Endodermal cell (in vitro differentiated cells): ENCODE data around the gene GRM7. TPM values are rescaled to one million over a fixed set of nuclear protein-coding genes. Genes with fewer than 3 reads are reported as not detected.

ENCODE experiments used
- DNase-seq: peaks from one replicate; pipeline ENCODE4 v3.0.0-alpha.2; 2017
- H3K27ac ChIP-seq: 2 replicates; pipeline ENCODE4 v1.5.1; 2013; ENCODE audit warnings: mild to moderate bottlenecking, low read depth, low read length, moderate library complexity
- H3K27me3 ChIP-seq: 2 replicates; pipeline ENCODE4 v1.6.1; 2013; ENCODE audit warnings: mild to moderate bottlenecking, low read length, moderate library complexity; ENCODE audit not compliant: insufficient read depth, control insufficient read depth, poor library complexity, severe bottlenecking
- H3K36me3 ChIP-seq: 2 replicates; pipeline ENCODE4 v1.7.0; 2013; ENCODE audit warnings: mild to moderate bottlenecking, low read length, moderate library complexity; ENCODE audit not compliant: control insufficient read depth, insufficient read depth
- H3K4me1 ChIP-seq: one replicate; pipeline ENCODE4 v1.7.0; 2013; ENCODE audit warnings: low read length; ENCODE audit not compliant: control insufficient read depth, insufficient read depth
- H3K4me3 ChIP-seq: 2 replicates; pipeline ENCODE4 v1.5.1; 2013; ENCODE audit warnings: mild to moderate bottlenecking, low read length, moderate library complexity
- H3K9ac ChIP-seq: 2 replicates; pipeline ENCODE4 v1.6.1; 2013; ENCODE audit warnings: mild to moderate bottlenecking, low read length, moderate library complexity; ENCODE audit not compliant: poor library complexity, severe bottlenecking; ENCODE audit errors: extremely low read depth
- H3K9me3 ChIP-seq: 2 replicates; pipeline ENCODE4 v1.6.1; 2013; ENCODE audit warnings: mild to moderate bottlenecking, low read length, moderate library complexity; ENCODE audit not compliant: control insufficient read depth
- H3K27ac Mint-ChIP-seq: 2 replicates; pipeline ENCODE4 v1.8.0; 2020; ENCODE audit warnings: mixed read lengths
- H3K27me3 Mint-ChIP-seq: 2 replicates; pipeline ENCODE4 v1.8.0; 2021; ENCODE audit warnings: mild to moderate bottlenecking, mixed read lengths; ENCODE audit not compliant: insufficient read depth
- H3K36me3 Mint-ChIP-seq: 2 replicates; pipeline ENCODE4 v1.8.0; 2020; ENCODE audit warnings: low read depth, mixed read lengths
- H3K4me1 Mint-ChIP-seq: 2 replicates; pipeline ENCODE4 v1.8.0; 2020; ENCODE audit warnings: mixed read lengths
- H3K4me3 Mint-ChIP-seq: 2 replicates; pipeline ENCODE4 v1.8.0; 2020; ENCODE audit warnings: mild to moderate bottlenecking, moderate library complexity, mixed read lengths
- H3K9me3 Mint-ChIP-seq: 2 replicates; pipeline ENCODE4 v1.8.0; 2020; ENCODE audit warnings: mild to moderate bottlenecking, mixed read lengths
- CTCF ChIP-seq: fragments of 200-600 bp; sonication (generic); conservative IDR thresholded peaks from 2 replicates; pipeline ENCODE4 v1.5.0; 2021; ENCODE audit warnings: antibody characterized with exemption, mild to moderate bottlenecking
- whole genome bisulfite sequencing, 2 experiments: methylation state at CpG; one replicate each; pipeline versions ENCODE4 v1.1.5 to v1.1.7; 2013; ENCODE audit warnings: missing lambda C conversion rate in 2 of 2, mixed read lengths in 1 of 2; ENCODE audit not compliant: insufficient coverage in 1 of 2, insufficient read length in 1 of 2; 5-methylcytosine and 5-hydroxymethylcytosine counted together
- total RNA-seq, 2 donors: library from RNA; stranded (reverse); fragmentation: NEBNext Ultra II Directional in 1 of 2; extraction: Animal tissue kit (Norgen Biotek cat#: 25700) in 1 of 2; gene quantifications; 2 replicates in 1 of 2; 3 replicates in 1 of 2; pipeline ENCODE4 v1.2.1, GENCODE V29; 2021

The GRM7 gene
- total RNA-seq, 2 donors from 2014 or later = 0.11 to 0.73 TPM

GRCh38 chr3:7456386-7456785 is 595.5 kb downstream of the GRM7 start:
- no peak overlapping the region for H3K4me3 ChIP-seq
- Mint-ChIP-seq H3K27me3 (no peaks in the 10 kb centered on the region), H3K27ac (no peak overlapping the region), H3K9me3 (no peaks in the 10 kb centered on the region), H3K36me3 (no peaks in the 10 kb centered on the region), H3K4me1 (peaks cover 6% of the 10 kb centered on the region), H3K4me3 (no peak overlapping the region)
- H3K9me3 ChIP-seq = no peaks in the 10 kb centered on the region
- H3K36me3 ChIP-seq = no peaks in the 10 kb centered on the region
- no peak for TF ChIP-seq CTCF
- WGBS, 2 experiments = 96 to 100% methylated on average over 2 of the region's 2 CpGs
- H3K27ac ChIP-seq = no peak overlapping the region
- H3K9ac ChIP-seq = no peak overlapping the region
- H3K4me1 ChIP-seq = no peaks in the 10 kb centered on the region
- no peaks in the 10 kb centered on the region for H3K27me3 ChIP-seq
- DNase-seq = no peak

GRCh38 chr3:7461202-7461825 is 600.4 kb downstream of the GRM7 start:
- Histone ChIP-seq H3K4me1 (no peaks in the 10 kb centered on the region), H3K4me3 (no peak overlapping the region), H3K27me3 (no peaks in the 10 kb centered on the region), H3K27ac (no peak overlapping the region), H3K9ac (no peak overlapping the region), H3K36me3 (no peaks in the 10 kb centered on the region), H3K9me3 (no peaks in the 10 kb centered on the region)
- Mint-ChIP-seq H3K4me1 (peaks cover 4% of the 10 kb centered on the region), H3K9me3 (no peaks in the 10 kb centered on the region), H3K27me3 (no peaks in the 10 kb centered on the region), H3K4me3 (no peak overlapping the region), H3K36me3 (no peaks in the 10 kb centered on the region), H3K27ac (no peak overlapping the region)
- TF ChIP-seq CTCF = no peak
- WGBS, 2 experiments = 91 to 92% methylated on average over 6 to 8 of the region's 8 CpGs
- no peak for DNase-seq

- no peaks in the 10 kb centered on the region for H3K27me3 ChIP-seq
- H3K27ac ChIP-seq = no peak overlapping the region
- no peaks in the 10 kb centered on the region for H3K9me3 ChIP-seq
- H3K36me3 ChIP-seq = no peaks in the 10 kb centered on the region
- H3K9ac ChIP-seq = no peak overlapping the region
- 87 to 100% methylated on average over 1 to 2 of the region's 2 CpGs for WGBS, 2 experiments
- no peaks in the 10 kb centered on the region for H3K4me1 ChIP-seq
- Mint-ChIP-seq H3K36me3 (no peaks in the 10 kb centered on the region), H3K9me3 (no peaks in the 10 kb centered on the region), H3K27ac (no peak overlapping the region), H3K4me3 (no peak overlapping the region), H3K27me3 (no peaks in the 10 kb centered on the region), H3K4me1 (peaks cover 2% of the 10 kb centered on the region)
- no peak overlapping the region for H3K4me3 ChIP-seq
- no peak for DNase-seq
- no peak for TF ChIP-seq CTCF
Observed at GRCh38 chr3:7469866-7470265, 609.0 kb downstream of the GRM7 start.
